LNCaP clone FGC (cell line): ENCODE data around the gene CCSER1.

Source experiments
- DNase-seq: peaks from one replicate; pipeline ENCODE4 v3.0.0-alpha.2; 2011; ENCODE audit warnings: low read depth
- H3K4me3 ChIP-seq: 2 replicates; pipeline ENCODE4 v1.5.1; 2011; ENCODE audit warnings: mild to moderate bottlenecking, low read depth, low read length, control low read depth
- CTCF ChIP-seq: IDR thresholded peaks from 2 replicates; pipeline ENCODE4 v1.5.1; 2012; ENCODE audit warnings: mild to moderate bottlenecking; ENCODE audit not compliant: control insufficient read depth, insufficient read depth; ENCODE audit errors: extremely low read depth

Gene CCSER1

GRCh38 chr4:90084967-90085295 is 42.3 kb upstream of the CCSER1 start:
- DNase-seq, result no peak
- H3K4me3 ChIP-seq, result no peak overlapping the region
- TF ChIP-seq CTCF, result no peak

- H3K4me3 ChIP-seq, result no peak overlapping the region
- TF ChIP-seq CTCF, result no peak
- no peak for DNase-seq
These were observed 33.7 kb upstream of the CCSER1 start for GRCh38 chr4:90093526-90093925.

- TF ChIP-seq CTCF, result no peak
- no peak for DNase-seq
- H3K4me3 ChIP-seq, result no peak overlapping the region
These were observed 32.2 kb upstream of the CCSER1 start for GRCh38 chr4:90095000-90095399.

- no peak overlapping the region for H3K4me3 ChIP-seq
- no peak for DNase-seq
- no peak for TF ChIP-seq CTCF
These were observed 27.4 kb upstream of the CCSER1 start for GRCh38 chr4:90099812-90100211.

GRCh38 chr4:90103991-90104390 is 23.2 kb upstream of the CCSER1 start:
- no peak overlapping the region for H3K4me3 ChIP-seq
- DNase-seq, result no peak
- no peak for TF ChIP-seq CTCF

- no peak for DNase-seq
- no peak overlapping the region for H3K4me3 ChIP-seq
- TF ChIP-seq CTCF, result no peak
These were observed 21.9 kb upstream of the CCSER1 start for GRCh38 chr4:90105274-90105673.

GRCh38 chr4:90112715-90113114 is 14.5 kb upstream of the CCSER1 start:
- no peak overlapping the region for H3K4me3 ChIP-seq
- no peak for DNase-seq
- no peak for TF ChIP-seq CTCF
